Subcutaneous adipose tissue (tissue), 4 donors: Measurements from ENCODE around the gene SPTSSB. TPM values are rescaled to one million over a fixed set of nuclear protein-coding genes. Genes with fewer than 3 reads are reported as not detected.

Experiments
- total RNA-seq, 4 donors: library from RNA; depleted of rRNA; stranded (reverse); fragments of >200 nt; gene quantifications; one replicate each; pipeline ENCODE4 v1.1.0, GENCODE V29; 2016
- TF ChIP-seq, protein P1 (sequence below): fragments of 450-650 bp; IDR thresholded peaks from one replicate; pipeline ENCODE4 v1.5.1; 2016; ENCODE audit warnings: low read depth, mild to moderate bottlenecking, control low read depth, antibody characterized with exemption, moderate library complexity

Gene SPTSSB
- total RNA-seq, 4 donors from 2014 or later: 0.51 TPM; not detected in 3

DNA sequence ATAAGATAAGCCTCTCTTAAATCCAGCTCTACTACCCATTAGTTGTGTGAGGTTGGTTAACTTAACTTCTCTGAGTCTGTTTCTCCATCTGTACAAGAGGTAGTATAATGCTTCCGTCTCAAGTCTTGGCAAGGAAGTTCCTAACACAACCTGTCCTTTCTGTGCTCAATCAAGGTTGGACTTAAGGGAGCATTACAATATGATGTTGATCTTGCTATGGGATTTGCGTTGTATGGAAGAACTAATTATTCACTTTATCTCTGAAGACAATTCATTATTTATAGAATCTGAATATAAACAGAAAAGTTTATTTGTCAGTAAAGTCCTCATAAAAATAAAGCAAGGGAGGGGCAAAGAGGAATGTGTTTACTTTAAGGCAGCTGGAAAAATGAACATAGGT lies 18.9 kb upstream of the SPTSSB start:
- TF ChIP-seq, protein P1, sequence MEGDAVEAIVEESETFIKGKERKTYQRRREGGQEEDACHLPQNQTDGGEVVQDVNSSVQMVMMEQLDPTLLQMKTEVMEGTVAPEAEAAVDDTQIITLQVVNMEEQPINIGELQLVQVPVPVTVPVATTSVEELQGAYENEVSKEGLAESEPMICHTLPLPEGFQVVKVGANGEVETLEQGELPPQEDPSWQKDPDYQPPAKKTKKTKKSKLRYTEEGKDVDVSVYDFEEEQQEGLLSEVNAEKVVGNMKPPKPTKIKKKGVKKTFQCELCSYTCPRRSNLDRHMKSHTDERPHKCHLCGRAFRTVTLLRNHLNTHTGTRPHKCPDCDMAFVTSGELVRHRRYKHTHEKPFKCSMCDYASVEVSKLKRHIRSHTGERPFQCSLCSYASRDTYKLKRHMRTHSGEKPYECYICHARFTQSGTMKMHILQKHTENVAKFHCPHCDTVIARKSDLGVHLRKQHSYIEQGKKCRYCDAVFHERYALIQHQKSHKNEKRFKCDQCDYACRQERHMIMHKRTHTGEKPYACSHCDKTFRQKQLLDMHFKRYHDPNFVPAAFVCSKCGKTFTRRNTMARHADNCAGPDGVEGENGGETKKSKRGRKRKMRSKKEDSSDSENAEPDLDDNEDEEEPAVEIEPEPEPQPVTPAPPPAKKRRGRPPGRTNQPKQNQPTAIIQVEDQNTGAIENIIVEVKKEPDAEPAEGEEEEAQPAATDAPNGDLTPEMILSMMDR: no peak

- TF ChIP-seq, protein P1: no peak
Measured at GRCh38 chr3:161389445-161390035, 18.2 kb upstream of the SPTSSB start.

DNA sequence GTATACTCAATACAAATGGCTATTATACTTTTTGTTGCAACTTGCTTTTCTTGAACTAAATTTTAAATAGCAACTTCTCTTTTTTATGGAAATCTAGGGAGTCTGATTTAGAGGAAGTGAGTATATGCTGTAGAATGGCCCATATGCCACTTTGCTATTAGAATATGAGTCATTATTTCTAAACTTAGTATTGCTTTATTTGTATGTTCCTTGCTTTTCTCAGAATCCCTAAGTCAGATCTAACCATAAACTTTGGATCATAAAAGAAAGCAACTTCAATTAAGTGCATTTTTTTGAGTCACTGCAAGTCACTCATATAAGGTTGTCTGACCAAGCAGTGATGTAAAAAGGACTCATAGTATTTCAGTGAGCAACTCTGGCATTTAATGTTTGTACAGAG lies 17.5 kb upstream of the SPTSSB start:
- TF ChIP-seq, protein P1: no peak

GRCh38 chr3:161386991-161387770 lies 15.9 kb upstream of the SPTSSB start:
- TF ChIP-seq, protein P1: no peak

DNA sequence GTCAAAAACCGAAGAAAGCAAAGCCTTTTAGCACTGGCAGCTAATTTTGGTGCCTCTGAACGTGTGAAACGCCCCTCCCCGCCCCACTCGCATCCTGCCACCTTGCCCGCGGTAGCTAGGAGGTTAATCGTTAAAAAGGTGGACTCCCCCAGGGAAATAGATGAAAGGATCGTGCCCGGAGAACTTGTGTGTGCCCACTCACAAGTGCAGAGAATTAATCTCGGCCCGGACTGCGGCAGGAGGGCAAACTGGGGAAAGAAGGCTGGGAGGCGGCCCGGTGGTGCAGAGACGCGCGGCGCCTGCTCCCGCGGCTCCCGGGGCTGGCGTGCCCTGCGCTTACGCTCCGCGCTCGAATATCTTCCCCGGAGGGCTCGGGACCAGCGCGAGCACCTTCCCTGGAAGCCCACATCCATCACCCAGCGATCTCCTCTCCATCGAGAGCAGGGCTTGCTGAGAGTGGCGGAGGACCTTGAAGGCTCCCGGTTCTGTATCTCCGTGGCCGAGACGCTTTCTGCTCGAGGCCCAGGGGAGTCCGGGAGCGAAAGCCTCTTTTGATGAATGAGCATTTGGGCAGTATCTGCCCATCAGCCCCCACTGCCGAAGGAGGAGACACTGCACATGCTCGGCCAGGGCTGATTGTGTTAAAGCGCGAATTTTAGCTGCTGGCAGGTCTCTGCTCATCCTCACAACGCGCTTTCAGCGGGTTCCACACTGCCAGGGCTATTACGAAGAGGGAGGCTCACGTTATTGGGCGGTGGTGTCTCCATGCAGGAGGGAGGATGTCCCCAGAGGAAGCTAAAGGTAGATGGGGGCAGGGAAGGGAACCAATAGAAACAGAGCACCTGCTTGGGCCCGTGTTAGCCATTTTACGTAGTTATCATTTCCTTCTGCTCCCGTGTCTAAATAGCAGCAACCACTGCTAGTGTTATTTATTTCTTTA lies 1.3 kb upstream of the SPTSSB start:
- TF ChIP-seq, protein P1: no peak

GRCh38 chr3:161369531-161369930 lies 1.8 kb downstream of the SPTSSB start:
- TF ChIP-seq, protein P1: no peak

DNA sequence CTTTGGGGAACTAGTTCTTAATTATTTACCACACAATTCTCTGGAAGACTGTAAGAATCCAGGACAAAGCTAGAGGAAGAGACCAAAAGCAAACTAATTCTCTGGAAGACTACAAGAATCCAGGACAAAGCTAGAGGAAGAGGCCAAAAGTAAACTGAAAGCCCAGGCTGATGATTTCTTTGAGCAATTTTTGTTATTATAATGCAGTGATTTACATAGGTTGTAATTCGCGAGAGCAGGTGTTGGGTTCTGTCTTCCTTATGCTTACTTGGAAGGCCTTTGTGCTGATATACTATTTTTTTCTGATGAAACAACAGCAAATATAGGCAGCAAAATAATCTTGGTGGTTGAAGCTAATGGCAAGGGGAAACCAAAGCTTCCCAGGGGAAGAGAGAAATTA lies 5.2 kb downstream of the SPTSSB start:
- TF ChIP-seq, protein P1: no peak
